Muscle layer of colon (tissue), 2 donors: ENCODE results near the gene PIGM.

ENCODE experiments used
- H3K27ac ChIP-seq: one replicate; pipeline ENCODE4 v1.7.0; 2013; ENCODE audit warnings: low read depth, mild to moderate bottlenecking, low read length, moderate library complexity
- H3K27me3 ChIP-seq, 2 donors: one replicate each; pipeline ENCODE4 v1.7.0; 2013; ENCODE audit warnings: low read length in 2 of 2, mild to moderate bottlenecking in 2 of 2; ENCODE audit not compliant: insufficient read depth in 2 of 2, control insufficient read depth in 1 of 2
- H3K36me3 ChIP-seq: one replicate; pipeline ENCODE4 v1.7.0; 2013; ENCODE audit warnings: mild to moderate bottlenecking, low read length; ENCODE audit not compliant: insufficient read depth
- H3K4me1 ChIP-seq: one replicate; pipeline ENCODE4 v1.7.0; 2013; ENCODE audit warnings: mild to moderate bottlenecking, low read length; ENCODE audit not compliant: insufficient read depth
- H3K4me3 ChIP-seq, 2 donors: one replicate each; pipeline ENCODE4 v1.7.0; 2013; ENCODE audit warnings: low read length in 2 of 2, low read depth in 1 of 2, mild to moderate bottlenecking in 1 of 2, moderate library complexity in 1 of 2
- H3K9ac ChIP-seq: one replicate; pipeline ENCODE4 v1.7.0; 2013; ENCODE audit warnings: low read length
- H3K9me3 ChIP-seq: one replicate; pipeline ENCODE4 v1.7.0; 2013; ENCODE audit warnings: mild to moderate bottlenecking, low read length
- donor health status: abdominal sarcoma.
- donor health status: Adenocarcinoma of cecum.

Gene PIGM

DNA sequence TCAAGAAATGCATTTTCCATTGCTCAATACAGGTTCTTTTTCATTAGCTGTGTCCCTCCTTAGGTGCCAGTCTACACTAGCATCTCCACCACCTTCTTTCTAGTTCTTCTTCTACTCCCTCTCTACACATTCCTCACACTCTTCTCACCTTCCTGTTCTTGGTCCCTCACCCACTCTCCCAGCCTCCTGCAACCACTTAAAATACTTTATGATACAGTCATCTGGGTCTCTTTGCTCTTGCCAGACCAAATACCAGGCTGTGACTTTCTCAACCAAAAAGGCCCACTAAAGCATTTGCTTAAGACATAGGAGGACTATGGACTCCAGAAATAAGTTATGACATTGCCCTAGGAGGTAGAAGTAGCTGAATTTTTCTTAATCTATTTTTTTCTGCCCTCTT is 35.1 kb downstream of the PIGM start:
- H3K27ac ChIP-seq, result no peak overlapping the region
- no peak overlapping the region for H3K9ac ChIP-seq
- H3K9me3 ChIP-seq, result no peaks in the 10 kb centered on the region
- H3K36me3 ChIP-seq, result no peaks in the 10 kb centered on the region
- peaks cover 6% of the 10 kb centered on the region for H3K4me1 ChIP-seq
- H3K27me3 ChIP-seq, result no peaks in the 10 kb centered on the region
- H3K4me3 ChIP-seq, result no peak overlapping the region

- Histone ChIP-seq H3K36me3 (no peaks in the 10 kb centered on the region), H3K4me1 (peaks cover 9% of the 10 kb centered on the region), H3K9ac (no peak overlapping the region), H3K4me3 (no peak overlapping the region), H3K27me3 (no peaks in the 10 kb centered on the region), H3K27ac (no peak overlapping the region), H3K9me3 (no peaks in the 10 kb centered on the region)
Observed at GRCh38 chr1:159994896-159995295, 36.9 kb downstream of the PIGM start.

DNA sequence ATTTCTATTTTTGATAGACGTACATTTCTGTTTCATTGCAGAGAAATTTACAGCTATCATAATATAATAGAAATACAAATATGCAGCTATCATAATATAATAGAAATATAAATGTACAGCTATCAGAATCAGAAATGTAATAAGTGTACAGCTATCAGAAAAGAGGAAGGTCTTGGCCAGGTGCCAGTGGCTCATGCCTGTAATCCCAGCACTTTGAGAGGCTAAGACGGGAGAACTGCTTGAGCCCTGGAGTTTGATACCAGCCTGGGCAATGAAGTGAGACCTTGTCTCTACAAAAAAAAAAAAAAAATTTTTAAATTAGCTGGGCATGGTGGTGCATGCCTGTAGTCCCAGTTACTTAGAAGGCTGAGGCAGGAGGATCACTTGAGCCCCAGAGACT is 37.9 kb downstream of the PIGM start:
- H3K27me3 ChIP-seq, result no peaks in the 10 kb centered on the region
- no peaks in the 10 kb centered on the region for H3K9me3 ChIP-seq
- H3K4me3 ChIP-seq, result no peak overlapping the region
- peaks cover 17% of the 10 kb centered on the region for H3K4me1 ChIP-seq
- H3K36me3 ChIP-seq, result no peaks in the 10 kb centered on the region
- no peak overlapping the region for H3K9ac ChIP-seq
- H3K27ac ChIP-seq, result no peak overlapping the region

DNA sequence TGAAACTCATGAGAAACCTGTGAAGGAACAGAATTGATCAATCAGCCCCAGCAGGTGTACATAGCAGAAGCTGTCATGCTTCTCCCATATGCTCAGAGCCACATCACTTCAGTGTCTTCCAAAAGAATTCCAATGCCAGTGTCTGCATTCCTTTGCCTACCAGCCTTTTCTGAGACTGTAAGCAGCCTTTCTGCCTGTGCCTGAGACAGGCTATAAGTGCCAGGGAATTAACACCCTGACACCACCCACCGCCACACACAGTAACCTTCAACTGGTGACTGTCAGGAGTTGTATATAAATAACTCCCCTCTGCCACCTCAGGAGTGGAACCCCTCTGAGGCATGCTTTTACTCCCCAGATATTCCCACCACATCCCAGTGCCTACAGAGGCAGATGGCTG is 39.6 kb downstream of the PIGM start:
- Histone ChIP-seq H3K9me3 (no peaks in the 10 kb centered on the region), H3K27ac (no peak overlapping the region), H3K27me3 (no peaks in the 10 kb centered on the region)

GRCh38 chr1:159991513-159991912 is 40.3 kb downstream of the PIGM start:
- no peaks in the 10 kb centered on the region for H3K27me3 ChIP-seq
- H3K4me1 ChIP-seq, result peaks cover 15% of the 10 kb centered on the region
- H3K9ac ChIP-seq, result no peak overlapping the region
- no peaks in the 10 kb centered on the region for H3K36me3 ChIP-seq
- no peaks in the 10 kb centered on the region for H3K9me3 ChIP-seq
- H3K4me3 ChIP-seq, result no peak overlapping the region
- H3K27ac ChIP-seq, result no peak overlapping the region

More for the DNA sequence above, 39.6 kb downstream of the PIGM start:
- no peak overlapping the region for H3K9ac ChIP-seq
- H3K36me3 ChIP-seq, result no peaks in the 10 kb centered on the region
- H3K4me3 ChIP-seq, result no peak overlapping the region
- H3K4me1 ChIP-seq, result peaks cover 17% of the 10 kb centered on the region

DNA sequence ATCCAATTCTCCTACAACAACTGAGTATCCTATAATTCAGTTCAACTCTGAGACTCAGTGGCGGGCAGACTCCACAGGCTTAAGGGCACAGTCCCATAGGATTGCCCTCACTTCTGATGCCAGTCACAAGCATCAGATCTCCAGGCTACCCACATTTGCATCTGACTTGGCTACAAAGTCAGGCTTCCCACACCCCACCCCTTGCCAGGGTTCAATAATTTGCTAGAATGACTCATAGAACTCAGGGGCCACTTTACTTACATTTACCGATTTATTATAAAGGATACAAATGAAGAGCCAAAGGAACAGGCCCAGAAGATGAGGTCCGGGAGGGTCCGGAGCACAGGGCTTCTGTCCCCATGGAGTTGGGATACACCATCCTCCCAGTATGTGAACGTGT is 41.8 kb downstream of the PIGM start:
- Histone ChIP-seq H3K27me3 (no peaks in the 10 kb centered on the region), H3K4me3 (no peak overlapping the region), H3K9me3 (no peaks in the 10 kb centered on the region), H3K9ac (no peak overlapping the region), H3K4me1 (peaks cover 11% of the 10 kb centered on the region), H3K27ac (peak overlapping the region; percentile 41), H3K36me3 (no peaks in the 10 kb centered on the region)

DNA sequence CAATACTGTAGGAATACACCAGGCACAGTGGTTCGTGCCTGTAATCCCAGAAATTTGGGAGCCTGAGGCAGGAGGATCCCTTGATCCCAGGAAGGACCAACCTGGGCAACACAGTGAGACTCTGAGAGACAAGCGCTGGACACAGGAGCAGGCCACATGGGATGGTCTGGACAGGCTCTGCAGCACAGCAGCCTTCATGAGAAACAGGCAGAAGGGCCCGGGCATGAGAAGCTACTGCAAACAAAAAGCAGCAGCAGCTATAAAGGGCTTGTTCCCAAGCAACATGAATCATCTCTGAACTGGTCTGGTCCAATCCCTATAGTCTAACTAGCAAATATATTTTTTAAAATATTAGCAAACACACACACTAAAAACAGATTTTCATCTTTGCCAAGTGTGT is 42.2 kb downstream of the PIGM start:
- Histone ChIP-seq H3K27me3 (no peaks in the 10 kb centered on the region), H3K4me3 (no peak overlapping the region), H3K9me3 (no peaks in the 10 kb centered on the region), H3K36me3 (no peaks in the 10 kb centered on the region), H3K9ac (no peak overlapping the region), H3K4me1 (peaks cover 11% of the 10 kb centered on the region), H3K27ac (peak overlapping the region; percentile 41)

- no peaks in the 10 kb centered on the region for H3K9me3 ChIP-seq
- no peak overlapping the region for H3K27ac ChIP-seq
- H3K4me3 ChIP-seq, result no peak overlapping the region
- H3K36me3 ChIP-seq, result no peaks in the 10 kb centered on the region
- H3K9ac ChIP-seq, result no peak overlapping the region
- peaks cover 11% of the 10 kb centered on the region for H3K4me1 ChIP-seq
- H3K27me3 ChIP-seq, result no peaks in the 10 kb centered on the region
Observed at GRCh38 chr1:159988006-159988405, 43.8 kb downstream of the PIGM start.

DNA sequence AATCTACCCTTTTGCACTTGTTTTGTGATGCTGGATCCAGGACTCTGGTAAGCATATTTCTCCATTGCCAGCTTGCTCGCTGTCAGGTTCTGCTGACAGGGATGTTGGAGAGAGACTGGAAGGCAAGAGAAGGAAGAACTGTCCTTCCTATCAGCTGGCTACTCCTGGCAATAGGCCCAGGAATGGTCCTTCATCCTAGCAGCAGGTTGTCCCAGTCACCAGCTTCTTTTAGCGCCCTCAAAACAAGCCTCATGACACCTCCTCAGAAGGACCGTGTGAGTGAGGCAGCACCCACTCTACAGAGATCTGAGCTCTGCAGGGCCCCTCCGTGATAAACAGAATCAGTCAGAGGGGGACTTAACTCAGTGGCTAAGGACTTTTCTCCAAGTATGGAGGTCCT is 44.6 kb downstream of the PIGM start:
- Histone ChIP-seq H3K27ac (no peak overlapping the region), H3K36me3 (no peaks in the 10 kb centered on the region), H3K27me3 (no peaks in the 10 kb centered on the region), H3K4me1 (peaks cover 11% of the 10 kb centered on the region), H3K4me3 (no peak overlapping the region), H3K9me3 (no peaks in the 10 kb centered on the region), H3K9ac (no peak overlapping the region)

- H3K9me3 ChIP-seq, result no peaks in the 10 kb centered on the region
- no peak overlapping the region for H3K27ac ChIP-seq
- no peak overlapping the region for H3K9ac ChIP-seq
- H3K27me3 ChIP-seq, result no peaks in the 10 kb centered on the region
- H3K36me3 ChIP-seq, result no peaks in the 10 kb centered on the region
- peaks cover 11% of the 10 kb centered on the region for H3K4me1 ChIP-seq
- no peak overlapping the region for H3K4me3 ChIP-seq
Observed at GRCh38 chr1:159986531-159986930, 45.3 kb downstream of the PIGM start.

DNA sequence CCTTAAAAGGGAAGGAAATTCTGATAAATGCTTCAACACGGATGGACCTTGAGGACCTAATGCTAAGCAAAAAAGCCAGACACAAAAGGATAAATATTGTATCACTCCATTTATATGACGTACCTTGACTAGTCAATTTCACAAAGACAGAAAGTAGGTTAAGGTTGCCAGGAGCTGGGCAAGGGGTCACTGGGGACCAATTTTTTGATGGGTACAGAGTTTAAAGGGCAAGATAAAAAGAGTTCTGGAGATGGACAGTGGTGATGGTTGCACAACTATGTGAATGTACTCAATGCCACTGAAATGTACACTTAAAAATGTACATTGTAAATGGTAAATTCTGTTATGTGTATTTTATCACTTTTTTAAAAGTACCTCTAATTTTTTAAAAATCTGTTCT is 45.7 kb downstream of the PIGM start:
- Histone ChIP-seq H3K9me3 (no peaks in the 10 kb centered on the region), H3K4me3 (no peak overlapping the region), H3K36me3 (no peaks in the 10 kb centered on the region), H3K27ac (no peak overlapping the region), H3K4me1 (peaks cover 11% of the 10 kb centered on the region), H3K27me3 (no peaks in the 10 kb centered on the region), H3K9ac (no peak overlapping the region)

DNA sequence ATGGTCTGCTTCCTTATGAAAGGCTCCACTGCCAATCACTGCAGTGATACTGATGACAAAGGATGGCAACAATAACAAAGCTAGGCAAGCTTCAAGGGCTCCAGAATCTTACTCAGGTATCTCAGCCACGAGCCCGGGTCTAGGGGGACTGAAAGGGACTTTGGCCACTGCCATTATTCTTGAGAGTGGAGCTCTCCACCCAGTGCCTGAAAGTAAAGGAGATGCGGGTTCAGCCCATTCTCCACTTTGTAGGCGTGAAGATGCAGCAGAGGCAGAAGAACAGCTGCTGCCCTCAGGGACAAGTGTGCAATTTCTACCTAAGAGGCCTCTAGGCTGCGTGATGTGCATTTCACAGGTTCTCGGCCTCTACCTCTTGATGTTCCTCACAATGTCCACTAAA is 46.3 kb downstream of the PIGM start:
- Histone ChIP-seq H3K27me3 (no peaks in the 10 kb centered on the region), H3K9me3 (no peaks in the 10 kb centered on the region), H3K9ac (no peak overlapping the region), H3K36me3 (no peaks in the 10 kb centered on the region), H3K4me1 (peaks cover 11% of the 10 kb centered on the region), H3K27ac (no peak overlapping the region), H3K4me3 (no peak overlapping the region)
